H1 (cell line): ENCODE results near the gene OSTN. TPM values are rescaled to one million over a fixed set of nuclear protein-coding genes. Genes with fewer than 3 reads are reported as not detected.

ENCODE experiments used
- CTCF ChIA-PET: fragments of 300-600 bp; sonication (Branson Sonifier 250); formaldehyde crosslinking; loops from one replicate; lab custom pipeline; 2021; ENCODE audit not compliant: partially characterized antibody; lab: Charles Lee
- POLR2A ChIA-PET: fragments of 300-600 bp; sonication (Branson Sonifier 250); formaldehyde crosslinking; loops from one replicate; lab custom pipeline; 2021; ENCODE audit warnings: inconsistent platforms; ENCODE audit not compliant: partially characterized antibody; lab: Charles Lee
- DNase-seq, 2 experiments: peaks; one replicate each; pipeline versions ENCODE4 v3.0.0 to v3.0.0-alpha.2; 2010 to 2022; ENCODE audit warnings: low spot score in 2 of 2, low read depth in 1 of 2, mixed read lengths in 1 of 2
- FAIRE-seq: peaks from 2 replicates; lab custom pipeline; 2011; peaks lifted over from hg19 to GRCh38; lab: Jason Lieb, UNC
- H2AFZ ChIP-seq: 2 replicates; pipeline ENCODE4 v1.8.1; 2012; ENCODE audit warnings: low read length, inconsistent platforms
- H2AK5ac ChIP-seq: 2 replicates; pipeline ENCODE4 v1.6.1; 2013; ENCODE audit warnings: low read depth, low read length
- H2BK120ac ChIP-seq: replicated peaks from 2 replicates; pipeline ENCODE3; 2013; ENCODE audit warnings: low read depth, low read length, inconsistent platforms
- H2BK12ac ChIP-seq: 2 replicates; pipeline ENCODE4 v1.6.1; 2013; ENCODE audit warnings: low read depth, low read length
- H2BK15ac ChIP-seq: 2 replicates; pipeline ENCODE4 v1.6.1; 2013; ENCODE audit warnings: low read length
- H2BK20ac ChIP-seq: 2 replicates; pipeline ENCODE4 v1.6.1; 2013; ENCODE audit warnings: low read length
- H2BK5ac ChIP-seq: 2 replicates; pipeline ENCODE4 v1.6.1; 2013; ENCODE audit warnings: low read depth, low read length
- H3K14ac ChIP-seq: 2 replicates; pipeline ENCODE4 v1.6.1; 2013; ENCODE audit warnings: inconsistent platforms; ENCODE audit not compliant: insufficient read length
- H3K18ac ChIP-seq: 2 replicates; pipeline ENCODE4 v1.6.1; 2013; ENCODE audit warnings: low read length; ENCODE audit errors: extremely low read depth
- H3K23ac ChIP-seq: 2 replicates; pipeline ENCODE4 v1.6.1; 2013; ENCODE audit warnings: inconsistent platforms; ENCODE audit not compliant: insufficient read length
- H3K23me2 ChIP-seq: 2 replicates; pipeline ENCODE4 v1.6.1; 2013; ENCODE audit warnings: low read depth, low read length
- H3K27ac ChIP-seq: 2 replicates; pipeline ENCODE4 v1.6.1; 2011; ENCODE audit warnings: low read depth, low read length, inconsistent platforms
- H3K27me3 ChIP-seq, 4 experiments: replicated peaks in 1 of 4; 1 replicate in 1 of 4; 2 replicates in 3 of 4; pipeline versions ENCODE4 v1.6.1 to v1.8.1; 2011 to 2013; ENCODE audit warnings: low read length in 3 of 4, mild to moderate bottlenecking in 3 of 4, inconsistent platforms in 2 of 4, mixed read lengths in 2 of 4, moderate library complexity in 1 of 4; ENCODE audit not compliant: control insufficient read depth in 3 of 4, insufficient read depth in 3 of 4; ENCODE audit errors: extremely low read depth in 1 of 4
- H3K36me3 ChIP-seq, 4 experiments: 2 replicates each; pipeline versions ENCODE4 v1.6.1 to v1.8.1; 2011 to 2013; ENCODE audit warnings: mild to moderate bottlenecking in 4 of 4, low read length in 3 of 4, moderate library complexity in 2 of 4, control low read depth in 1 of 4, inconsistent platforms in 1 of 4; ENCODE audit not compliant: insufficient read depth in 4 of 4, control insufficient read depth in 2 of 4
- H3K4ac ChIP-seq: replicated peaks from 2 replicates; pipeline ENCODE3; 2013; ENCODE audit warnings: low read length, low read depth, mixed read lengths, inconsistent platforms; ENCODE audit not compliant: insufficient read length
- H3K4me1 ChIP-seq, 4 experiments: replicated peaks in 1 of 4; 1 replicate in 1 of 4; 2 replicates in 3 of 4; pipeline versions ENCODE4 v1.6.1 to v1.8.1; 2011 to 2013; ENCODE audit warnings: low read length in 3 of 4, inconsistent platforms in 2 of 4, mixed read lengths in 1 of 4; ENCODE audit not compliant: insufficient read depth in 4 of 4, control insufficient read depth in 3 of 4
- H3K4me2 ChIP-seq, 2 experiments: 2 replicates each; pipeline versions ENCODE4 v1.6.1 to v1.8.1; 2011 to 2013; ENCODE audit warnings: low read depth in 2 of 2, low read length in 2 of 2, control low read depth in 1 of 2, inconsistent platforms in 1 of 2, mild to moderate bottlenecking in 1 of 2; ENCODE audit not compliant: insufficient read depth in 1 of 2
- H3K4me3 ChIP-seq, 4 experiments: fragments of 200-600, 300-600 bp in 1 of 4; sonication (generic), shearing (Covaris generic), sonication (Bioruptor Twin) in 1 of 4; 2 replicates each; pipeline versions ENCODE4 v1.5.1 to v1.8.1; 2011 to 2016; ENCODE audit warnings: low read length in 4 of 4, low read depth in 3 of 4, control low read depth in 2 of 4, inconsistent platforms in 2 of 4, mild to moderate bottlenecking in 2 of 4, mixed read lengths in 1 of 4, moderate library complexity in 1 of 4; ENCODE audit not compliant: insufficient read depth in 2 of 4; ENCODE audit errors: extremely low read depth in 1 of 4
- H3K56ac ChIP-seq: replicated peaks from 2 replicates; pipeline ENCODE3; 2013; ENCODE audit warnings: low read depth, mild to moderate bottlenecking, mixed read lengths, low read length, inconsistent platforms; ENCODE audit not compliant: insufficient read length
- H3K79me1 ChIP-seq: 2 replicates; pipeline ENCODE4 v1.6.1; 2013; ENCODE audit warnings: low read depth, low read length, control low read depth
- H3K79me2 ChIP-seq, 2 experiments: 2 replicates each; pipeline versions ENCODE4 v1.6.1 to v1.8.1; 2012 to 2013; ENCODE audit warnings: low read length in 2 of 2, mild to moderate bottlenecking in 2 of 2, inconsistent platforms in 1 of 2; ENCODE audit not compliant: insufficient read depth in 2 of 2, control insufficient read depth in 1 of 2
- H3K9ac ChIP-seq, 4 experiments: replicated peaks in 1 of 4; 1 replicate in 1 of 4; 2 replicates in 3 of 4; pipeline versions ENCODE4 v1.6.1 to v1.8.1; 2011 to 2013; ENCODE audit warnings: low read depth in 3 of 4, low read length in 3 of 4, control low read depth in 2 of 4, mild to moderate bottlenecking in 2 of 4, moderate library complexity in 2 of 4, inconsistent platforms in 1 of 4; ENCODE audit errors: extremely low read depth in 1 of 4
- H3K9me3 ChIP-seq, 2 experiments: 2 replicates each; pipeline versions ENCODE4 v1.6.1 to v1.8.1; 2012 to 2013; ENCODE audit warnings: mild to moderate bottlenecking in 2 of 2, moderate library complexity in 2 of 2, control low read depth in 1 of 2, inconsistent platforms in 1 of 2, low read depth in 1 of 2, low read length in 1 of 2, mixed read lengths in 1 of 2; ENCODE audit not compliant: insufficient read depth in 2 of 2
- H4K20me1 ChIP-seq, 2 experiments: replicated peaks in 1 of 2; 2 replicates each; pipeline versions ENCODE3 to v1.8.1; 2011 to 2013; ENCODE audit warnings: inconsistent platforms in 2 of 2, low read length in 2 of 2, mild to moderate bottlenecking in 1 of 2; ENCODE audit not compliant: insufficient read depth in 2 of 2, control insufficient read depth in 1 of 2
- H4K5ac ChIP-seq: 2 replicates; pipeline ENCODE4 v1.6.1; 2013; ENCODE audit warnings: low read length, low read depth, mixed read lengths, inconsistent platforms; ENCODE audit not compliant: insufficient read length
- H4K8ac ChIP-seq: 2 replicates; pipeline ENCODE4 v1.8.0; 2013; ENCODE audit warnings: mild to moderate bottlenecking, moderate library complexity, low read length, inconsistent platforms; ENCODE audit not compliant: insufficient read depth; ENCODE audit errors: extremely low read depth
- H4K91ac ChIP-seq: replicated peaks from 2 replicates; pipeline ENCODE3; 2013; ENCODE audit warnings: low read length, mixed read lengths, inconsistent platforms; ENCODE audit not compliant: insufficient read length
- WGBS, 2 experiments: shearing (Covaris generic) in 1 of 2; methylation state at CpG; one replicate each; pipeline versions ENCODE4 v1.1.6 to v1.1.7; 2013 to 2015; ENCODE audit warnings: low lambda C conversion rate in 2 of 2, mixed read lengths in 2 of 2, inconsistent platforms in 1 of 2, low coverage in 1 of 2, missing lambda C conversion rate in 1 of 2; ENCODE audit not compliant: insufficient replicate concordance in 2 of 2, insufficient coverage in 1 of 2, insufficient read length in 1 of 2; ENCODE audit errors: extremely low coverage in 1 of 2, missing lambda C conversion rate in 1 of 2; 5-methylcytosine and 5-hydroxymethylcytosine counted together
- polyA plus RNA-seq, 7 experiments: library from polyadenylated mRNA; depleted of rRNA in 3 of 7; stranded (reverse) in 5 of 7; unstranded in 2 of 7; fragments of >200 nt in 5 of 7; fragments of 200-250 nt in 2 of 7; gene quantifications; 1 replicate in 5 of 7; 2 replicates in 1 of 7; 4 replicates in 1 of 7; pipeline versions ENCODE4 v1.2.1 to v1.2.3, GENCODE V29; 2011 to 2013; ENCODE audit warnings: missing spikeins in 2 of 7, mixed read lengths in 2 of 7
- total RNA-seq: library from RNA; stranded (reverse); fragmentation: NEBNext Ultra II Directional; extraction: Animal tissue kit (Norgen Biotek cat#: 25700); gene quantifications from 2 replicates; pipeline ENCODE4 v1.2.1, GENCODE V29; 2021

The OSTN gene
- total and polyA plus RNA-seq, 2 of the 8 experiments (the other 6 are each of a cell fraction or from before 2014, with no cell fraction given) = not detected

- CTCF ChIA-PET = interaction anchor here (1.1 to 1.3 kb wide), 2 partner anchors 12 to 107 kb away, joined by 3 read pairs; no protein-coding TSS in a partner anchor
- no peaks in the 10 kb centered on the region for H3K27me3 ChIP-seq
- H2AK5ac ChIP-seq = no peak overlapping the region
- no peak overlapping the region for H3K9ac ChIP-seq
- H4K8ac ChIP-seq = no peak overlapping the region
- FAIRE-seq = no peak
- no peaks in the 10 kb centered on the region for H3K4me1 ChIP-seq
- H2BK15ac ChIP-seq = no peak overlapping the region
- H3K79me1 ChIP-seq = no peaks in the 10 kb centered on the region
- H4K20me1 ChIP-seq = no peaks in the 10 kb centered on the region
- no peak overlapping the region for H3K14ac ChIP-seq
- WGBS, 2 experiments = 80% methylated on average over 5 of the region's 5 CpGs; no CpG with 5 or more reads in 1 of the 2 experiments
- no peaks in the 10 kb centered on the region for H3K9me3 ChIP-seq
- no peak overlapping the region for H3K27ac ChIP-seq
- no peak overlapping the region for H3K4ac ChIP-seq
- no peak overlapping the region for H2BK5ac ChIP-seq
- H4K5ac ChIP-seq = no peak overlapping the region
- H2AFZ ChIP-seq = no peak overlapping the region
- H3K79me2 ChIP-seq = no peaks in the 10 kb centered on the region
- H4K91ac ChIP-seq = no peak overlapping the region
- POLR2A ChIA-PET = no interaction called here
- no peak overlapping the region for H3K4me2 ChIP-seq
- H3K23me2 ChIP-seq = no peaks in the 10 kb centered on the region
- no peak overlapping the region for H2BK12ac ChIP-seq
- no peak overlapping the region for H3K56ac ChIP-seq
- H3K18ac ChIP-seq = no peak overlapping the region
- H2BK120ac ChIP-seq = no peak overlapping the region
- H3K4me3 ChIP-seq = no peak overlapping the region
- DNase-seq = no peak
- no peak overlapping the region for H2BK20ac ChIP-seq
- no peaks in the 10 kb centered on the region for H3K36me3 ChIP-seq
- no peak overlapping the region for H3K23ac ChIP-seq
These were observed 70.4 kb downstream of the OSTN start for GRCh38 chr3:191269289-191270085.
